Measurements from ENCODE around the gene HOXB5.

HOXB5 gene

GRCh38 chr17:48604770-48605329 is 11.3 kb upstream of the HOXB5 start, which contains the start of gene HOXB6:
Gene HOXB6 (minus strand): TSS chr17:48604986. CDS start chr17:48598150, 6,836 bp downstream.
- TF ChIP-seq EZH2 (IDR thresholded peaks at IDR 0.05; ENCODE audit: borderline replicate concordance, low read depth, low read length, severe bottlenecking) (no peak), CTCF (IDR thresholded peaks at IDR 0.05; ENCODE audit: borderline replicate concordance, extremely low read depth, low read length, poor library complexity, severe bottlenecking) (no peak)
- no peaks in the 10 kb centered on the region for H3K4me1 ChIP-seq (ENCODE audit: insufficient read depth, low read length)
- no peak within 1 kb of the TSS for H3K4me2 ChIP-seq (ENCODE audit: insufficient read depth, low read length)
- no peak for ATAC-seq (ENCODE audit: insufficient read depth, low read depth)
- no peak within 1 kb of the TSS for H2AFZ ChIP-seq (ENCODE audit: low read depth, low read length)
- no peak within 1 kb of the TSS for H3K4me3 ChIP-seq (ENCODE audit: low read depth in 1 of 2, low read length in 2 of 2)
- no peak within 1 kb of the TSS for H3K27ac ChIP-seq (ENCODE audit: low read length)
- no peak for DNase-seq
- H3K79me2 ChIP-seq (ENCODE audit: insufficient read depth, low read length) = no peaks in the 10 kb centered on the region
- H3K9ac ChIP-seq (ENCODE audit: low read depth, low read length) = no peak within 1 kb of the TSS
- no peaks in the 10 kb centered on the region for H4K20me1 ChIP-seq (ENCODE audit: insufficient read depth, low read length)
- H3K9me3 ChIP-seq (ENCODE audit: insufficient read depth, low read length, severe bottlenecking) = no peaks in the 10 kb centered on the region
- H3K27me3 ChIP-seq (ENCODE audit: insufficient read depth, low read length, poor library complexity) = peaks cover 11% of the 10 kb centered on the region
- H3K36me3 ChIP-seq (ENCODE audit: insufficient read depth, low read length) = no peaks in the 10 kb centered on the region

- H3K9ac ChIP-seq (ENCODE audit: low read depth, low read length) = no peak overlapping the region
- H3K27me3 ChIP-seq (ENCODE audit: insufficient read depth, low read length, poor library complexity) = peaks cover 9% of the 10 kb centered on the region
- H3K9me3 ChIP-seq (ENCODE audit: insufficient read depth, low read length, severe bottlenecking) = no peaks in the 10 kb centered on the region
- ATAC-seq (ENCODE audit: insufficient read depth, low read depth) = no peak
- H3K27ac ChIP-seq (ENCODE audit: low read length) = no peak overlapping the region
- no peak overlapping the region for H3K4me3 ChIP-seq (ENCODE audit: low read depth in 1 of 2, low read length in 2 of 2)
- DNase-seq = no peak
- H2AFZ ChIP-seq (ENCODE audit: low read depth, low read length) = no peak overlapping the region
- no peaks in the 10 kb centered on the region for H4K20me1 ChIP-seq (ENCODE audit: insufficient read depth, low read length)
- TF ChIP-seq CTCF (IDR thresholded peaks at IDR 0.05; ENCODE audit: borderline replicate concordance, extremely low read depth, low read length, poor library complexity, severe bottlenecking) (no peak), EZH2 (IDR thresholded peaks at IDR 0.05; ENCODE audit: borderline replicate concordance, low read depth, low read length, severe bottlenecking) (no peak)
- no peaks in the 10 kb centered on the region for H3K36me3 ChIP-seq (ENCODE audit: insufficient read depth, low read length)
- H3K79me2 ChIP-seq (ENCODE audit: insufficient read depth, low read length) = no peaks in the 10 kb centered on the region
- no peak overlapping the region for H3K4me2 ChIP-seq (ENCODE audit: insufficient read depth, low read length)
- no peaks in the 10 kb centered on the region for H3K4me1 ChIP-seq (ENCODE audit: insufficient read depth, low read length)
Measured at GRCh38 chr17:48603959-48604769, 10.6 kb upstream of the HOXB5 start.

- Histone ChIP-seq H3K4me1 (ENCODE audit: insufficient read depth, low read length) (no peaks in the 10 kb centered on the region), H3K27ac (ENCODE audit: low read length) (no peak overlapping the region), H3K36me3 (ENCODE audit: insufficient read depth, low read length) (no peaks in the 10 kb centered on the region), H3K9me3 (ENCODE audit: insufficient read depth, low read length, severe bottlenecking) (no peaks in the 10 kb centered on the region), H4K20me1 (ENCODE audit: insufficient read depth, low read length) (no peaks in the 10 kb centered on the region), H3K4me3 (ENCODE audit: low read depth in 1 of 2, low read length in 2 of 2) (no peak overlapping the region), H2AFZ (ENCODE audit: low read depth, low read length) (no peak overlapping the region), H3K27me3 (ENCODE audit: insufficient read depth, low read length, poor library complexity) (peaks cover 9% of the 10 kb centered on the region), H3K9ac (ENCODE audit: low read depth, low read length) (no peak overlapping the region), H3K79me2 (ENCODE audit: insufficient read depth, low read length) (no peaks in the 10 kb centered on the region), H3K4me2 (ENCODE audit: insufficient read depth, low read length) (no peak overlapping the region)
- ATAC-seq (ENCODE audit: insufficient read depth, low read depth) (no peak), DNase-seq (no peak)
- no peak for TF ChIP-seq EZH2 (IDR thresholded peaks at IDR 0.05; ENCODE audit: borderline replicate concordance, low read depth, low read length, severe bottlenecking)
- TF ChIP-seq CTCF (IDR thresholded peaks at IDR 0.05; ENCODE audit: borderline replicate concordance, extremely low read depth, low read length, poor library complexity, severe bottlenecking) = no peak
Measured at GRCh38 chr17:48601539-48602425, 8.2 kb upstream of the HOXB5 start.

Measured in DND-41 (cell line).